Measurements from ENCODE around the gene UBE2R2.
A peak's percentile ranks its signal among the peaks of the same experiment; 100 is the strongest.

Gene UBE2R2

GRCh38 chr9:33776578-33776977 is 40.4 kb upstream of the UBE2R2 start:
- no peak overlapping the region for H3K4ac ChIP-seq (ENCODE audit: low read depth, low read length)
- no peak overlapping the region for H4K91ac ChIP-seq (ENCODE audit: low read depth, low read length)
- H3K27me3 ChIP-seq (ENCODE audit: insufficient read depth, low read length): no peaks in the 10 kb centered on the region
- H2BK120ac ChIP-seq (ENCODE audit: insufficient read depth, low read length, poor library complexity): no peak overlapping the region
- H2BK5ac ChIP-seq (ENCODE audit: low read depth, low read length, poor library complexity): no peak overlapping the region
- no peak overlapping the region for H2BK12ac ChIP-seq (ENCODE audit: low read length)
- H3K9me3 ChIP-seq (ENCODE audit: insufficient read depth, low read depth, low read length): no peaks in the 10 kb centered on the region
- H3K79me2 ChIP-seq (ENCODE audit: control insufficient read depth, insufficient read depth, low read length, poor library complexity): no peaks in the 10 kb centered on the region
- H2AFZ ChIP-seq (ENCODE audit: insufficient read depth, low read length, poor library complexity): no peak overlapping the region
- H3K18ac ChIP-seq (ENCODE audit: low read length): no peak overlapping the region
- H3K14ac ChIP-seq (ENCODE audit: low read length): no peak overlapping the region
- H3K79me1 ChIP-seq (ENCODE audit: low read length): no peaks in the 10 kb centered on the region
- H3K4me1 ChIP-seq (ENCODE audit: control insufficient read depth in 1 of 2, insufficient read depth in 2 of 2, low read length in 2 of 2): no peaks in the 10 kb centered on the region
- H3K23ac ChIP-seq (ENCODE audit: low read length): no peak overlapping the region
- H4K12ac ChIP-seq (ENCODE audit: low read depth, low read length): no peak overlapping the region
- H3K9ac ChIP-seq (ENCODE audit: low read length): no peak overlapping the region
- no peak overlapping the region for H3K4me3 ChIP-seq (ENCODE audit: low read depth, low read length)
- H2AK5ac ChIP-seq (ENCODE audit: low read length): no peak overlapping the region
- no peaks in the 10 kb centered on the region for H3K36me3 ChIP-seq (ENCODE audit: control insufficient read depth in 1 of 2, insufficient read depth in 2 of 2, low read length in 2 of 2)
- no peak overlapping the region for H3K4me2 ChIP-seq (ENCODE audit: low read length)
- H4K8ac ChIP-seq (ENCODE audit: low read depth, low read length): no peak overlapping the region
- H3K27ac ChIP-seq (ENCODE audit: low read depth, low read length): no peak overlapping the region
- no peak for DNase-seq

GRCh38 chr9:33778700-33779351 is 38.1 kb upstream of the UBE2R2 start:
- Histone ChIP-seq H3K27me3 (ENCODE audit: insufficient read depth, low read length) (no peaks in the 10 kb centered on the region), H3K79me2 (ENCODE audit: control insufficient read depth, insufficient read depth, low read length, poor library complexity) (no peaks in the 10 kb centered on the region), H3K9me3 (ENCODE audit: insufficient read depth, low read depth, low read length) (no peaks in the 10 kb centered on the region), H2AFZ (ENCODE audit: insufficient read depth, low read length, poor library complexity) (no peak overlapping the region), H3K4me1 (ENCODE audit: control insufficient read depth in 1 of 2, insufficient read depth in 2 of 2, low read length in 2 of 2) (no peaks in the 10 kb centered on the region), H3K14ac (ENCODE audit: low read length) (no peak overlapping the region), H3K36me3 (ENCODE audit: control insufficient read depth in 1 of 2, insufficient read depth in 2 of 2, low read length in 2 of 2) (no peaks in the 10 kb centered on the region), H4K12ac (ENCODE audit: low read depth, low read length) (no peak overlapping the region), H3K4me3 (ENCODE audit: low read depth, low read length) (no peak overlapping the region), H3K4ac (ENCODE audit: low read depth, low read length) (no peak overlapping the region), H2BK12ac (ENCODE audit: low read length) (no peak overlapping the region), H3K4me2 (ENCODE audit: low read length) (no peak overlapping the region), H4K8ac (ENCODE audit: low read depth, low read length) (no peak overlapping the region), H4K91ac (ENCODE audit: low read depth, low read length) (no peak overlapping the region), H2BK120ac (ENCODE audit: insufficient read depth, low read length, poor library complexity) (no peak overlapping the region), H3K23ac (ENCODE audit: low read length) (no peak overlapping the region), H3K9ac (ENCODE audit: low read length) (no peak overlapping the region), H3K18ac (ENCODE audit: low read length) (no peak overlapping the region), H2BK5ac (ENCODE audit: low read depth, low read length, poor library complexity) (no peak overlapping the region), H2AK5ac (ENCODE audit: low read length) (no peak overlapping the region), H3K27ac (ENCODE audit: low read depth, low read length) (no peak overlapping the region), H3K79me1 (ENCODE audit: low read length) (no peaks in the 10 kb centered on the region)
- DNase-seq: peak; percentile 58 to 95
- WGBS (ENCODE audit: extremely low coverage, insufficient coverage, insufficient read length): no CpG with 5 or more reads among the region's 6 CpGs

GRCh38 chr9:33780276-33780675 is 36.7 kb upstream of the UBE2R2 start:
- no peaks in the 10 kb centered on the region for H3K36me3 ChIP-seq (ENCODE audit: control insufficient read depth in 1 of 2, insufficient read depth in 2 of 2, low read length in 2 of 2)
- H3K4me1 ChIP-seq (ENCODE audit: control insufficient read depth in 1 of 2, insufficient read depth in 2 of 2, low read length in 2 of 2): no peaks in the 10 kb centered on the region
- no peaks in the 10 kb centered on the region for H3K79me2 ChIP-seq (ENCODE audit: control insufficient read depth, insufficient read depth, low read length, poor library complexity)
- H3K27ac ChIP-seq (ENCODE audit: low read depth, low read length): no peak overlapping the region
- H3K18ac ChIP-seq (ENCODE audit: low read length): no peak overlapping the region
- no peak overlapping the region for H2AK5ac ChIP-seq (ENCODE audit: low read length)
- H3K27me3 ChIP-seq (ENCODE audit: insufficient read depth, low read length): no peaks in the 10 kb centered on the region
- H3K14ac ChIP-seq (ENCODE audit: low read length): no peak overlapping the region
- H2AFZ ChIP-seq (ENCODE audit: insufficient read depth, low read length, poor library complexity): no peak overlapping the region
- no peak overlapping the region for H4K12ac ChIP-seq (ENCODE audit: low read depth, low read length)
- no peak overlapping the region for H2BK120ac ChIP-seq (ENCODE audit: insufficient read depth, low read length, poor library complexity)
- H4K91ac ChIP-seq (ENCODE audit: low read depth, low read length): no peak overlapping the region
- no peaks in the 10 kb centered on the region for H3K79me1 ChIP-seq (ENCODE audit: low read length)
- H3K4me2 ChIP-seq (ENCODE audit: low read length): no peak overlapping the region
- no peak overlapping the region for H2BK5ac ChIP-seq (ENCODE audit: low read depth, low read length, poor library complexity)
- H2BK12ac ChIP-seq (ENCODE audit: low read length): no peak overlapping the region
- H3K4me3 ChIP-seq (ENCODE audit: low read depth, low read length): no peak overlapping the region
- H3K9ac ChIP-seq (ENCODE audit: low read length): no peak overlapping the region
- H4K8ac ChIP-seq (ENCODE audit: low read depth, low read length): no peak overlapping the region
- H3K9me3 ChIP-seq (ENCODE audit: insufficient read depth, low read depth, low read length): no peaks in the 10 kb centered on the region
- no peak overlapping the region for H3K23ac ChIP-seq (ENCODE audit: low read length)
- DNase-seq: no peak
- H3K4ac ChIP-seq (ENCODE audit: low read depth, low read length): no peak overlapping the region

GRCh38 chr9:33781736-33782135 is 35.2 kb upstream of the UBE2R2 start:
- Histone ChIP-seq H3K14ac (ENCODE audit: low read length) (no peak overlapping the region), H2AFZ (ENCODE audit: insufficient read depth, low read length, poor library complexity) (no peak overlapping the region), H3K9me3 (ENCODE audit: insufficient read depth, low read depth, low read length) (no peaks in the 10 kb centered on the region), H3K27ac (ENCODE audit: low read depth, low read length) (no peak overlapping the region), H3K79me2 (ENCODE audit: control insufficient read depth, insufficient read depth, low read length, poor library complexity) (no peaks in the 10 kb centered on the region), H3K4me1 (ENCODE audit: control insufficient read depth in 1 of 2, insufficient read depth in 2 of 2, low read length in 2 of 2) (no peaks in the 10 kb centered on the region), H2BK120ac (ENCODE audit: insufficient read depth, low read length, poor library complexity) (no peak overlapping the region), H3K36me3 (ENCODE audit: control insufficient read depth in 1 of 2, insufficient read depth in 2 of 2, low read length in 2 of 2) (no peaks in the 10 kb centered on the region), H3K4me2 (ENCODE audit: low read length) (no peak overlapping the region), H3K23ac (ENCODE audit: low read length) (no peak overlapping the region), H3K79me1 (ENCODE audit: low read length) (no peaks in the 10 kb centered on the region), H3K4me3 (ENCODE audit: low read depth, low read length) (no peak overlapping the region), H3K4ac (ENCODE audit: low read depth, low read length) (no peak overlapping the region), H2AK5ac (ENCODE audit: low read length) (no peak overlapping the region), H2BK12ac (ENCODE audit: low read length) (no peak overlapping the region), H4K12ac (ENCODE audit: low read depth, low read length) (no peak overlapping the region), H2BK5ac (ENCODE audit: low read depth, low read length, poor library complexity) (no peak overlapping the region), H3K9ac (ENCODE audit: low read length) (no peak overlapping the region), H3K27me3 (ENCODE audit: insufficient read depth, low read length) (no peaks in the 10 kb centered on the region), H4K8ac (ENCODE audit: low read depth, low read length) (no peak overlapping the region), H4K91ac (ENCODE audit: low read depth, low read length) (no peak overlapping the region), H3K18ac (ENCODE audit: low read length) (no peak overlapping the region)
- DNase-seq: no peak
- WGBS (ENCODE audit: extremely low coverage, insufficient coverage, insufficient read length): no CpG with 5 or more reads among the region's 1 CpG
